Esophagus muscularis mucosa (tissue), 4 donors: ENCODE measurements around the gene VILL. TPM values are rescaled to one million over a fixed set of nuclear protein-coding genes. Genes with fewer than 3 reads are reported as not detected.

Experiments
- DNase-seq: peaks from one replicate; pipeline ENCODE4 v3.0.0-alpha.2; 2017; ENCODE audit errors: extremely low spot score
- H3K27ac ChIP-seq, 4 donors: fragments of 200-600 bp; sonication (generic); replicated peaks in 1 of 4; 1 replicate in 3 of 4; 2 replicates in 1 of 4; pipeline ENCODE4 v1.5.1; 2016 to 2019; ENCODE audit warnings: mild to moderate bottlenecking in 1 of 4
- H3K27me3 ChIP-seq, 4 donors: fragments of 200-600 bp; sonication (generic); one replicate each; pipeline versions ENCODE4 v1.5.1 to v1.6.0; 2016 to 2019
- H3K36me3 ChIP-seq, 4 donors: fragments of 200-600 bp; sonication (generic); one replicate each; pipeline ENCODE4 v1.5.1; 2016 to 2019
- H3K4me1 ChIP-seq, 4 donors: fragments of 200-600 bp; sonication (generic); one replicate each; pipeline ENCODE4 v1.5.1; 2016 to 2019
- H3K4me3 ChIP-seq, 4 donors: fragments of 200-600 bp; sonication (generic); 1 replicate in 2 of 4; 2 replicates in 2 of 4; pipeline ENCODE4 v1.5.1; 2016 to 2019; ENCODE audit warnings: mild to moderate bottlenecking in 4 of 4, moderate library complexity in 1 of 4
- H3K9me3 ChIP-seq, 4 donors: fragments of 200-600 bp; sonication (generic); 1 replicate in 3 of 4; 2 replicates in 1 of 4; pipeline ENCODE4 v1.5.1; 2016 to 2019
- CTCF ChIP-seq, 3 experiments: fragments of 200-600 bp in 2 of 3; fragments of 450-650 bp in 1 of 3; sonication (generic) in 2 of 3; IDR thresholded peaks; one replicate each; pipeline ENCODE4 v1.5.1; 2017 to 2019; ENCODE audit warnings: antibody characterized with exemption in 3 of 3, mild to moderate bottlenecking in 2 of 3, moderate library complexity in 1 of 3
- EP300 ChIP-seq: sonication (generic); formaldehyde crosslinking; IDR thresholded peaks from one replicate; pipeline ENCODE4 v1.6.1; 2017; ENCODE audit warnings: antibody characterized with exemption
- POLR2A ChIP-seq: fragments of 450-650 bp; IDR thresholded peaks from one replicate; pipeline ENCODE4 v1.6.1; 2017; ENCODE audit warnings: antibody characterized with exemption, moderate library complexity, mild to moderate bottlenecking, low read depth
- POLR2AphosphoS5 ChIP-seq, 2 donors: sonication (generic); formaldehyde crosslinking; IDR thresholded peaks; one replicate each; pipeline ENCODE4 v1.6.1; 2017; ENCODE audit warnings: antibody characterized with exemption in 2 of 2
- WGBS: methylation state at CpG from one replicate; pipeline ENCODE4 v1.1.5; 2018; 5-methylcytosine and 5-hydroxymethylcytosine counted together
- intact Hi-C: fragments of 100-400 bp; cut with DNase I; formaldehyde crosslinking; loops from one replicate; pipeline ENCODE4 v1.15.1; 2023
- total RNA-seq, 4 donors: library from RNA; depleted of rRNA; stranded (reverse); fragments of >200 nt; gene quantifications; one replicate each; pipeline versions ENCODE4 v1.1.0 to v1.2.1, GENCODE V29; 2016

The VILL gene
- total RNA-seq, 4 donors from 2014 or later, result 3.2 to 5.1 (median 4.4) TPM

- Histone ChIP-seq H3K36me3 (no peaks in the 10 kb centered on the region), H3K27me3 (no peaks in the 10 kb centered on the region), H3K27ac (peak overlapping the region in 1 of 4 donors; percentile 26), H3K4me3 (peak overlapping the region; percentile 54 to 64 (median 57)), H3K9me3 (no peaks in the 10 kb centered on the region), H3K4me1 (peaks cover 9 to 19% (median 16%) of the 10 kb centered on the region in 4 donors)
- intact Hi-C loops, result loop anchor here (5.0 kb wide), 1 partner anchor 38 kb away; no protein-coding TSS in a partner anchor
- TF ChIP-seq CTCF (IDR thresholded peaks at IDR 0.05) (peak; percentile 40 to 64 (median 43)), POLR2AphosphoS5 (IDR thresholded peaks at IDR 0.05) (peak in 1 of 2 donors; percentile 11), POLR2A (no peak), EP300 (no peak)
- 4% methylated on average over 11 of the region's 11 CpGs for WGBS
- no peak for DNase-seq
Observed at GRCh38 chr3:38039899-38040261, 49.3 kb downstream of the VILL start.

- Histone ChIP-seq H3K4me3 (no peak overlapping the region), H3K9me3 (no peaks in the 10 kb centered on the region), H3K27me3 (no peaks in the 10 kb centered on the region), H3K36me3 (no peaks in the 10 kb centered on the region), H3K4me1 (peaks cover 9 to 19% (median 16%) of the 10 kb centered on the region in 4 donors), H3K27ac (peak overlapping the region in 1 of 4 donors; percentile 26)
- no peak for DNase-seq
- intact Hi-C loops, result loop anchor here (5.0 kb wide), 1 partner anchor 38 kb away; no protein-coding TSS in a partner anchor
- WGBS, result 88% methylated on average over 5 of the region's 5 CpGs
- TF ChIP-seq EP300 (no peak), POLR2A (no peak), POLR2AphosphoS5 (IDR thresholded peaks at IDR 0.05) (no peak), CTCF (IDR thresholded peaks at IDR 0.05) (no peak)
Observed at GRCh38 chr3:38040401-38040800, 49.8 kb downstream of the VILL start.

- TF ChIP-seq POLR2A, result no peak
- TF ChIP-seq CTCF (IDR thresholded peaks at IDR 0.05), result no peak
- TF ChIP-seq EP300, result no peak
- no peak for TF ChIP-seq POLR2AphosphoS5 (IDR thresholded peaks at IDR 0.05)
- no peaks in the 10 kb centered on the region for H3K36me3 ChIP-seq
- no peaks in the 10 kb centered on the region for H3K9me3 ChIP-seq
- H3K27me3 ChIP-seq, result no peaks in the 10 kb centered on the region
- peaks cover 9 to 19% (median 16%) of the 10 kb centered on the region in 4 donors for H3K4me1 ChIP-seq
- H3K27ac ChIP-seq, result no peak overlapping the region
- no peak overlapping the region for H3K4me3 ChIP-seq
- intact Hi-C loops, result loop anchor here (5.0 kb wide), 1 partner anchor 41 kb away; no protein-coding TSS in a partner anchor
- 79% methylated on average over 4 of the region's 4 CpGs for WGBS
- no peak for DNase-seq
Observed at GRCh38 chr3:38043486-38043885, 52.9 kb downstream of the VILL start.

- DNase-seq, result no peak
- Histone ChIP-seq H3K4me1 (no peaks in the 10 kb centered on the region), H3K9me3 (no peaks in the 10 kb centered on the region), H3K27me3 (no peaks in the 10 kb centered on the region), H3K4me3 (no peak overlapping the region), H3K36me3 (no peaks in the 10 kb centered on the region), H3K27ac (no peak overlapping the region)
- intact Hi-C loops, result no loop called here
- TF ChIP-seq CTCF (IDR thresholded peaks at IDR 0.05) (no peak), POLR2A (no peak), POLR2AphosphoS5 (IDR thresholded peaks at IDR 0.05) (no peak), EP300 (no peak)
- WGBS, result 82% methylated on average over 4 of the region's 4 CpGs
Observed at GRCh38 chr3:38046027-38046426, 55.4 kb downstream of the VILL start.

GRCh38 chr3:38046821-38047220 lies 56.2 kb downstream of the VILL start:
- no peak overlapping the region for H3K27ac ChIP-seq
- H3K4me3 ChIP-seq, result no peak overlapping the region
- intact Hi-C loops, result no loop called here
- 100% methylated on average over 2 of the region's 2 CpGs for WGBS
- no peak for DNase-seq
- no peaks in the 10 kb centered on the region for H3K27me3 ChIP-seq
- no peaks in the 10 kb centered on the region for H3K4me1 ChIP-seq
- H3K36me3 ChIP-seq, result no peaks in the 10 kb centered on the region
- H3K9me3 ChIP-seq, result no peaks in the 10 kb centered on the region
- TF ChIP-seq POLR2A (no peak), CTCF (IDR thresholded peaks at IDR 0.05) (no peak), POLR2AphosphoS5 (IDR thresholded peaks at IDR 0.05) (no peak), EP300 (no peak)
